Testis (tissue), 3 donors: Measurements from ENCODE around the gene EID1. TPM values are rescaled to one million over a fixed set of nuclear protein-coding genes. Genes with fewer than 3 reads are reported as not detected.

Experiments
- DNase-seq: peaks from one replicate; pipeline ENCODE4 v3.0.0-alpha.2; 2019
- H3K27ac ChIP-seq, 2 donors: fragments of 200-600 bp; sonication (generic); one replicate each; pipeline ENCODE4 v1.5.1; 2019
- H3K27me3 ChIP-seq: fragments of 200-600 bp; sonication (generic); one replicate; pipeline ENCODE4 v1.5.1; 2019
- H3K36me3 ChIP-seq: fragments of 200-600 bp; sonication (generic); one replicate; pipeline ENCODE4 v1.5.1; 2017; ENCODE audit warnings: low read depth; ENCODE audit errors: missing control alignments
- H3K4me1 ChIP-seq: fragments of 200-600 bp; sonication (generic); one replicate; pipeline ENCODE4 v1.5.1; 2019
- H3K4me3 ChIP-seq, 2 donors: fragments of 200-600 bp; sonication (generic); one replicate each; pipeline ENCODE4 v1.5.1; 2017 to 2019
- H3K9me3 ChIP-seq: fragments of 200-600 bp; sonication (generic); one replicate; pipeline ENCODE4 v1.5.1; 2017
- CTCF ChIP-seq, 3 experiments: fragments of 450-650 bp in 2 of 3; fragments of 200-600 bp in 1 of 3; sonication (generic) in 1 of 3; IDR thresholded peaks; one replicate each; pipeline ENCODE4 v1.5.1; 2016 to 2019; ENCODE audit warnings: antibody characterized with exemption in 3 of 3, mild to moderate bottlenecking in 2 of 3, moderate library complexity in 1 of 3
- POLR2A ChIP-seq: fragments of 450-650 bp; IDR thresholded peaks from one replicate; pipeline ENCODE4 v1.6.1; 2017; ENCODE audit warnings: antibody characterized with exemption, mild to moderate bottlenecking, moderate library complexity
- WGBS, 2 donors: methylation state at CpG; one replicate each; pipeline ENCODE4 v1.1.5; 2018; 5-methylcytosine and 5-hydroxymethylcytosine counted together
- intact Hi-C: fragments of 100-400 bp; cut with DNase I; formaldehyde crosslinking; loops from one replicate; pipeline ENCODE4 v1.15.1; 2023; ENCODE audit warnings: low total_unique reads
- polyA plus RNA-seq: library from polyadenylated mRNA; stranded (reverse); fragments of 350-450 nt; fragmentation: Illumina TruSeq; extraction: RNeasy Lipid Tissue Mini Kit (QIAGEN cat#74804); gene quantifications from one replicate; pipeline ENCODE4 v1.2.3, GENCODE V29; 2014; ENCODE audit warnings: low read depth, low replicate concordance; ENCODE audit not compliant: insufficient read depth
- total RNA-seq, 2 donors: library from RNA; depleted of rRNA; stranded (reverse); fragments of >200 nt; gene quantifications; one replicate each; pipeline ENCODE4 v1.2.3, GENCODE V29; 2016

EID1 gene
- total and polyA plus RNA-seq, 3 donors from 2014 or later = 84.1 to 229 (median 164) TPM

DNA sequence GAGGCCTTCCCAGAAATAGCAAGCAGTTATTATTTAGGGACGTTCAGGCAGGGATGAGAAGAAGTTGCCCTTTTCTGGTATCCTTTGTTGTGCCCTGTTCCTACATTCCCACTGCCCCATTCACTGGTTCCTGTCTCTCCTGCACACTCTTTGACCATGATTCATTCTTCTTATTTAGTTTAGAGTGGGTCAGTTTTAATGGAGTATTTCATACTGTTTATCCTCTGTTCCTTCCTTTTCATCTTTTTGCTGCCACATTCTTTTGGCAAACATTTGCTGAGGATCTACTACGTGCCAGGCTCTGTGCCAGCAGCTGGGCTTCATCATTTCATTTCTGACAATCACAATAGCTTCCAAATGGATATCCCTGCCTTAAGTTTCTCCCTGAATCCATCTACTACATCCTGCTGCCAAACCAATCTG lies 11.8 kb upstream of the EID1 start:
- Histone ChIP-seq H3K27me3 (no peaks in the 10 kb centered on the region), H3K27ac (no peak overlapping the region), H3K9me3 (no peaks in the 10 kb centered on the region), H3K4me3 (no peak overlapping the region), H3K4me1 (no peaks in the 10 kb centered on the region), H3K36me3 (no peaks in the 10 kb centered on the region)
- no peak for DNase-seq
- intact Hi-C loops = no loop called here
- TF ChIP-seq POLR2A (no peak), CTCF (IDR thresholded peaks at IDR 0.05) (no peak)
- 68 to 71% methylated on average over 2 of the region's 2 CpGs for whole genome bisulfite sequencing, 2 donors

GRCh38 chr15:48868023-48868422 lies 9.9 kb upstream of the EID1 start:
- Histone ChIP-seq H3K27ac (no peak overlapping the region), H3K27me3 (no peaks in the 10 kb centered on the region), H3K36me3 (no peaks in the 10 kb centered on the region), H3K9me3 (no peaks in the 10 kb centered on the region), H3K4me3 (no peak overlapping the region), H3K4me1 (no peaks in the 10 kb centered on the region)
- TF ChIP-seq CTCF (IDR thresholded peaks at IDR 0.05) = no peak
- TF ChIP-seq POLR2A = no peak
- no peak for DNase-seq
- intact Hi-C loops = no loop called here

GRCh38 chr15:48868536-48868935 lies 9.4 kb upstream of the EID1 start:
- no peak overlapping the region for H3K27ac ChIP-seq
- no peak for TF ChIP-seq CTCF (IDR thresholded peaks at IDR 0.05)
- TF ChIP-seq POLR2A = no peak
- no peak overlapping the region for H3K4me3 ChIP-seq
- H3K27me3 ChIP-seq = no peaks in the 10 kb centered on the region
- no peaks in the 10 kb centered on the region for H3K9me3 ChIP-seq
- DNase-seq = no peak
- intact Hi-C loops = no loop called here
- no peaks in the 10 kb centered on the region for H3K4me1 ChIP-seq
- 68 to 74% methylated on average over 2 of the region's 2 CpGs for WGBS, 2 donors
- H3K36me3 ChIP-seq = no peaks in the 10 kb centered on the region

DNA sequence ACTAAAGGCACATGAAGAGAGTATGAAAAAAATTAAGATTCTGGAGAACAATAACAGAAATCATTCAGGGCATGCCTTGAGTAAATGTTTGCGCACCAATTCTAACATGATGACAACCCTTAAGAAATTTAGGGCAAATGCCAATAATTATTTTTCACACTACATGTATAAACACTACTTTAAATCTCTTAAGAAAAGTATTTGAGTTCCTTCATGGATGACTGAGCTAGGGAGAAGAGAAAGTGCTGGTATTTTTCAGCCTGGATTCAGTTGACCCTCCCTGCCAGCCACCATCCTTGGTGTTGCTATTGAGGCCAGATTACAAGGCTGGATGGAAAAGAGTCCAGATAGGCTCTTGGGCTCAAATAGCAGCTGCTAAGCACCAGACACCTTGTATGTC lies 8.0 kb upstream of the EID1 start:
- 90 to 98% methylated on average over 1 of the region's 1 CpG for WGBS, 2 donors
- intact Hi-C loops = no loop called here
- DNase-seq = no peak
- H3K9me3 ChIP-seq = no peaks in the 10 kb centered on the region
- TF ChIP-seq POLR2A (no peak), CTCF (IDR thresholded peaks at IDR 0.05) (no peak)
- H3K27me3 ChIP-seq = no peaks in the 10 kb centered on the region
- H3K36me3 ChIP-seq = no peaks in the 10 kb centered on the region
- no peaks in the 10 kb centered on the region for H3K4me1 ChIP-seq
- no peak overlapping the region for H3K27ac ChIP-seq
- H3K4me3 ChIP-seq = no peak overlapping the region

GRCh38 chr15:48871542-48871941 lies 6.4 kb upstream of the EID1 start:
- DNase-seq = no peak
- Histone ChIP-seq H3K27ac (no peak overlapping the region), H3K27me3 (no peaks in the 10 kb centered on the region), H3K36me3 (no peaks in the 10 kb centered on the region), H3K9me3 (no peaks in the 10 kb centered on the region), H3K4me3 (no peak overlapping the region), H3K4me1 (no peaks in the 10 kb centered on the region)
- intact Hi-C loops = no loop called here
- TF ChIP-seq CTCF (IDR thresholded peaks at IDR 0.05) (no peak), POLR2A (no peak)
